HG03439 (cell line): ENCODE results near the gene PDE8A.
"Not testable (repeated sequence)": the region's sequence is repeated elsewhere in the genome, so short reads cannot be mapped to it uniquely, and the experiment has no call there.

Source experiments
- ATAC-seq: cut with Tn5 transposase; IDR thresholded peaks from one replicate; pipeline ENCODE4 v1.9.1; 2021; ENCODE audit warnings: mild to moderate bottlenecking, moderate library complexity; ENCODE audit not compliant: unreplicated experiment

Gene PDE8A

DNA sequence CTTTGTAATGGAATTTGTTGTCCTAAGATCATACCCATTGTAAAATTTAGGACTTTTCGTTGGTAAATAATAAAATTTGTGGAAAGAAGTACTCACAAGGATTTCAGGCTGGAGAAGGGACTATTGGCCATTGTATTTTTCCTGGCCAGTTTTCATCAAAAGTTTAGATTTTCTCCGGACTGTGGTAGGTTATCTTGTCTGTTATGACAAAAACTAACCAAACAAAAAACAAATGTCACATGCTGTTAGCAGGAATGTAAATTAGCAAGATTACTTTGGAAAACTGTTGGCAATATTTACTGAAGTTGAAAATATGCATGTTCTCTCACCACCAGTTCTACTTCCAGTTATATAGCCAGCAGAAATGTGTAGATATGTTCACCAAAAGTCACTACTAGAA is 27.8 kb downstream of the PDE8A start:
- ATAC-seq, result no peak

- ATAC-seq, result no peak
Observed at GRCh38 chr15:85010071-85010385, 28.4 kb downstream of the PDE8A start.

DNA sequence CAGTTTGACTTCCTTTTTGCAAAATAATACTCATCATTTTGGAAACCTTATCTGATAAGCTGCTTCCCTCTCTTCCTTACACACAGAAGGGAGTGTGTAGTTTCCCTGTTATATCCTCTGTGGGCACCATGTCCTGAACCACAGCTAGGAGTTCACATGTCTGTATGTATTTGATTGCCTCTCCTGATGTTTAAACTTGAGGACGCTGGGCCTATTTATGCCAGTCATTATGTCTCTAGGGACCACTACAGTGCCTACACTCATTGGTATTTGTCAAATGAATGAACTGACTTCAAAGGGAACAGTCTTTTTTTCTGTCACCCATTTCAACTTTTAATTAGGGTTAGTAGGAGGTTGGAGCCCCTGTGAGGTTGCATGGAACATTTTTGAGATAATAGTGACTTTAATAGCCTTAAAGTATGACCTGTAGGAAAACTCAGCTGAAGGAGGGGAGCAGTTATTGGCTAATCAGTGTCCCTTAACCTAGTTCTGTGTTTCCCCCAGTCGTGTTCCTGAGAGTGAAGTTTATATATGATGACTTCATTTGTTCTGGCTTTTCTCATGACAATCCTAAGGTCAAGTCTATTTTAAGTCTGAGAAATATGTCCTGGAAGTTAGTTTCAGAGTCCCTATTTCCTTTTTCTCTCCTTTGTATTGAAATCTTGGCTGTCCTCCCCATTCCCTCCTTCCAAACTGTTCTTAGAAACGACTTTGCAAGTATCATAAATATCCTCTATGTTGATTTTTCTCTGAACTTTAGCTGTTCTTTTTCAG is 28.9 kb downstream of the PDE8A start:
- no peak for ATAC-seq

- ATAC-seq, result no peak
Observed at GRCh38 chr15:85011160-85011571, 29.5 kb downstream of the PDE8A start.

DNA sequence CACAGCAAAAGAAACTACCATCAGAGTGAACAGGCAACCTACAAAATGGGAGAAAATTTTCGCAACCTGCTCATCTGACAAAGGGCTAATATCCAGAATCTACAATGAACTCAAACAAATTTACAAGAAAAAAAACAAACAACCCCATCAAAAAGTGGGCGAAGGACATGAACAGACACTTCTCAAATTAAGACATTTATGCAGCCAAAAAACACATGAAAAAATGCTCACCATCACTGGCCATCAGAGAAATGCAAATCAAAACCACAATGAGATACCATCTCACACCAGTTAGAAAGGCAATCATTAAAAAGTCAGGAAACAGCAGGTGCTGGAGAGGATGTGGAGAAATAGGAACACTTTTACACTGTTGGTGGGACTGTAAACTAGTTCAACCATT is 30.1 kb downstream of the PDE8A start:
- ATAC-seq, result not testable (repeated sequence)

DNA sequence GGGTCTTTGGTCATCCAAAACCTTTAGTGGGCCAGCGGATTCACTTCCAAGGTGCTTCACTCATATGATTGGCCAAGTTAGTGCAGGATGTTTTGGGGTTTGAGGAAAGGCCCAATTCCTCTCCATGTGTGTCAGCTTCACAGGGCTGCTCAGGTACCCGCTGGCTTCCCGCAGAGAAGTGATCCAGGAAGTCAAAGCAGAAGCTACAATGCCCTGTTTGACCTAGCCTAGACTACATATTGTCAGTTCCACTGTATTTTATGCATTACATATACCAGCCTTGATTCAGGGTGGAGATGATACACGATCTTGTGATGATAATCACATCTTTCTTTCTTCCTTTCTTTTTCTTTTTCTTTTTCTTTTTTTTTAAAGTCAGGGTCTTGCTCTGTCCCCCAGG is 32.1 kb downstream of the PDE8A start:
- no peak for ATAC-seq

- no peak for ATAC-seq
Observed at GRCh38 chr15:85014932-85015331, 33.3 kb downstream of the PDE8A start.

DNA sequence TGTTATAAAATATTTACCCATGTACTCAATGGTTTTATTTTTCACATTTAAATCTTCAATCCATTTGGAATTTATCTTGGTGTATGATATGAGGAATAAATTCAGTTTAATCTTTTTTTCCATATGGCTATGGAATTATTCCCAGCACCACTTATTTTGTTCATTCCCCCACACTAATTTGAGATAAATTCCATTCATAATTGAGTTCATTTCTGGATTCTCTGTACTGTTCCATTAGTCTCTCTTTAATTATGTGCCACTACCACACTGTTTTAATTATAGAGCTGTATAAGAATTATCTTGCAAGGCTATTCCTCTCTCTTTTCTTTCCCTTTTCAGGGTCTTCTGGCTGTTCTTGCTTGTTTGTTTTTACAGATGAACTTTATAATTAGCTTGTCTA is 34.6 kb downstream of the PDE8A start:
- no peak for ATAC-seq

- no peak for ATAC-seq
Observed at GRCh38 chr15:85019815-85020590, 38.3 kb downstream of the PDE8A start.

- no peak for ATAC-seq
Observed at GRCh38 chr15:85021409-85021808, 39.8 kb downstream of the PDE8A start.

DNA sequence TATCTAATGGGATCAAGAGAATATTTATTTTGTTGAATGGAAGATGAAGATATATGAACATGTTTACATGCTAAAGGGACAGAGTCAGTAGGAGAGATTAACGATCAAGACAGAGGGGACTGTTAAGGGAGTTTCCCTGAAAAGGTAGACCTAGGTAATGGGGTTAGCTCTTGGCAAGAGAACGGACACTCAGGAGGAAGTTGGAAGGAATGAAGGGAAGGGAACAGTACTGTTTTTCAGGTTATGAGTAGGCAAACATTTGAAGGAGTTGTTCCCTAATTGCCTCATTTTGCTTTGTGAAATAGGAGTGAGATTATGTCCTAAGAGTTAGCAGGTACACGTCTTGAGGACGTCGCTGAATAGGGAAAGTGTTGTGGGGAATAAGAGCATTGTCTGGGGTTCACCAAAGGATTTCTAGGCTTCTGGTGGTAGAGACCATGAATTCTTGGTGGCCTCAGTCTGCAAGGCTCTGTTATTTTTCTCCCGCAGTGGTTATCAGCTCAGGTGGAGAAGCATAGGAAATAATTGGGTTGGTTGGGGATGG is 41.3 kb downstream of the PDE8A start:
- ATAC-seq, result no peak

DNA sequence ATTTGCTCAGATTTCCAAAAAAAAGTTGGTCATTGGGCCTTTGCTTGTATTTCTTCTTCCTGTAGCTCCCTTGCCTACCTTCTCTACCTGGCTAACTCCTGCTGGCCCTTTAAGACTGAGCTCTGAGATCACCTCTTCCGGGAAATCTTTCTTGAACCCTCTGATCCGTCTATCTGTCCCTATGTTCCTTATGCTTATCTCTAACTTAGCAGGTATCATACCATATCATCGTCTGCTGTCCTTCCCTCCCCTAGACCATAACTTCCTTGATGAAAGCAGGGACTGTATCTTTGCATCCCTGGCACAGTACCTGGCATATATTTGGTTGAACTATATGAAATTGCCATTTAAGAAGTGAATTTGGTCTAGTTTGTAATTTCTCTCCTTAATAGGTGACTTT is 42.3 kb downstream of the PDE8A start:
- ATAC-seq, result no peak

DNA sequence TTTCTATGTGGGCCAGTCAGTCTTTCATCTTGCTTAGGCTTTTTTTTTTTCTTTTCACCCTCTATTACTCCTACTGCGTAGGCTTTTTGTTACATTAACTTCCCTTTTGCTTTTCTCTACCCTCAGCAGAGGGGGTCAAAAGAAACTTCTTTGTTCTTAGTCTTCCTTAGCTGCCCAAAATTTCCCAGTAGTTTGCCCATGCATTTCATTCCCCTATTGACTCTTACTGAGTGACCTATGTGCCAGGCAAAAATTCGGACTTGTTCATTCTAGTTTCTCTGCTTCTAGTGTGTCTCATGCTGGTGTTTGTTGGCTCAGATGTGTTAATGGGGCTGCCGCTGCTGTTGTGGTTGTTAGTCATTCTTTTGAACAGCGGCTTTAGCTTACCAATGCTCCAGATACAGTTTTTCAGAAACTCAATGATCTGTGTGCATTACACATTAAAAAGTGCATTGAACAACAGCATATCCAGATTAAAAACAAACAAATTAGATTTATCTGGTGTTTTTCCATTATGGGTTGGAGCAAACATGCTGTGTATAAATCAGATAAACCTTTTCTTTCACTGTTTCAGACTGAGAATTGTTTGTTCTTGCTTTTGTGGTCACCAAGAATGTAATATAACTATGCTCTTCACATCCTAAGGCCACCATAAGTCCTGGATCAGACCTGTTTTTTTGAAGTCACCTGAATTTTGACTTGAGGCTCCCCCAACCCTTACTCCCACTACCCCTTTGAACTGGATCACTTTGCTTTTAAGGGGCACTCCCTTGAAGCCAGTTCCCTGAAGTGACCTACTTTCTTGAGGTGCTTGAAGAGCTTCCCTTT is 43.1 kb downstream of the PDE8A start:
- no peak for ATAC-seq

DNA sequence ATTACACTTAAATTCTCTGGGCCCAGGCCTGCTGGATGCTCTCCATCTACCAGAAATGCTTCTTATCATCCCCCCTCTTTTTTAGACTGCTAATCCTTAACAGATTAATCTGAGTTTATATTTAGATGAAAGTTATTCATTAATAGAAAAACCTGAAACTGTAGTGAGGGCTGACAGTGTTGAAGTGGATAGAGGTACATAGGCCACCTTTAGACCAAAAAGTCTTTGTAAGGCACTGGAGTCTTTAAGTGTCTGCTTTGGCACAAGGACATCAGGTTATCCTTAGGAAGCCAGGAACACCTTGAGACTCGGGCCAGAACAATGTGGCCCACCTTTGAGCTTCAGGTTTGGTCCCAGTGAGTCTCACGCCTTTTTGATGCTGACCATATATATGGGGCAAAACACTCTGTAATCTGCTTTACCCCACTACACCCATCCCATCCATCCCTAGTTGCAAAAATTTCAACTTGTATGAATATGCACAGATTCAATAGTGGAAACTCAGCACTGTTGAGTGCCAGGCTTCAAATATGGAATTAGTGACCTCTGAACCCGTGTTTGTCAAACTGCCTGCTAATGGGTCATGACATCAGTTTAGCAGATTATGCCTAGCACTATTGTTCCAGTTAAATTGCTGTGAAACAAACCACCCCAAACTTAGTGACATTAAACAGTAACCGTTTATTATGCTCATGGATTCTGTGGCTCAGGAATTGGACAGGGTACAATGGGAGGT is 44.0 kb downstream of the PDE8A start:
- ATAC-seq, result no peak

- ATAC-seq, result no peak
Observed at GRCh38 chr15:85026304-85027032, 44.8 kb downstream of the PDE8A start.

GRCh38 chr15:85027033-85027380 is 45.4 kb downstream of the PDE8A start:
- ATAC-seq, result no peak

GRCh38 chr15:85027421-85027820 is 45.8 kb downstream of the PDE8A start:
- no peak for ATAC-seq

DNA sequence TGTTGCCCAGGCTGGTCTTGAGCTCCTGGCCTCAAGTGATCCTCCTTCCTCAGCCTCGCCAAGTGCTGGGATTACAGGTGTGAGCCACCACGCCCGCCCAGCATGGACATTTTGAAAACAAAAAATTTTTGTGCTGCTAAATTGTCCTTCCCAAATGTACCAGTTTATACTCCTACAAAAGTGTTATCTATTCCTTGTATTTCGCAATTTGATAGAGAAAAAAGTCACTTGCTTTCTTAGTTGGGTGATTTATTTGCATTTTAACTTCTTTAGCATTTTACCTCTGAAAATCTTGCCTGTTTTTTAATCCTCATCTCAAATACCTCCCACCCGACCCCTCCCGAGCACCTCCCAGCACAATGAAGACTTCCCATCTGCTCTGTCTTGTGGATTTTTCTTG is 46.8 kb downstream of the PDE8A start:
- no peak for ATAC-seq

DNA sequence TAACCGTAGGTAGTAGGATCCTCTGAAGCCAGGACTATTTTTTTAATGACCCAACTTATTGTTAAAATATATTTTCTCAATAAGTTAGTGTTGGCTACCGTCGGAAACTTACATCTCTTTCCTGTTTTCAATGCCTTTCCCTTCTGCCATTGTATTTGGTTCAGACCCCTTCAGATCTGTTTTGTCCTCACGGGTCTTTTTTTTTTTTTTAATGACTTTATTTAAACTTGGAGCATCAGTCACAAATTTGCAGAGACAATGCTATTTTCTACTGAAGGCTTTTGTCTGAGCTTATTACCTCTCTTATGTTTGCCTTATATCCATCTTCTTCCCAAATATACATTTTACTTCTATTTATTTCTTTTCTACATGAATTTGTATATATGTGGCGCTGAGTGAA is 47.6 kb downstream of the PDE8A start:
- ATAC-seq, result no peak

DNA sequence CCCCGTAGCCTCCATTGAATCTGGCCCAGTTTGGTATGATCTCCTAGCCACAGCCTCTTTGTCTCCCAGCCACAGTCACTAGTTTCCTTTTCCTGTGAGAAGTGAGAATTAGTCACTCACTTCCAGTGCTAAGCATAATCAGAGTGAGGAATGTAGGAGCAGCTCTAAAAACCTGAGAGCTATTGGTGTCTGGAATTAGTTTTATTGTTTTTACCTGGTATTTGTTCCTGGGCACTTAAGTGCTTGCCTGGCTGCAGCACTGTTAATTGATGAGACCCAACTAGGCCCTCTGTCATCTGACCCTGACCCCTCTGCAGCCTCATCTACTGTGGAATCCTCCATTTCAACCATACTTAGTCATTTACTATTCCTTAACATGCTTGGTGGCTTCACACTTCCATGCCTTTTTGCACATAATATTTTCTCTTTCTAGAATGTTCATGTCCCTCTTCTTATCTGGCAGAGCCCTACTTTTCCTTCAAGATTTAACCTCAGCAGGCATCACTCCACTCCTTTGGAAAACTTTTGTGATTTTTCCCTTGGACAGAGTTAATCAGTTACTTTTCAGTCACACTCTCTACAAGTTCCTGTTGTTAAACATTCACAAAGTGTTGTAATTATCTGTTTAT is 48.8 kb downstream of the PDE8A start:
- no peak for ATAC-seq
